RPMI7951 (cell line): Measurements from ENCODE around the gene CDKN2D. TPM values are rescaled to one million over a fixed set of nuclear protein-coding genes. Genes with fewer than 3 reads are reported as not detected.

Source experiments
- DNase-seq: peaks from one replicate; pipeline ENCODE4 v3.0.0-alpha.2; 2012; ENCODE audit warnings: low read depth
- total RNA-seq: library from RNA; depleted of rRNA; stranded (reverse); fragments of >200 nt; shearing (Covaris generic); gene quantifications from 2 replicates; pipeline ENCODE4 v1.2.3, GENCODE V29; 2014; rRNA removed

CDKN2D gene
- 32.9 and 58.4 TPM in 2 replicates for total RNA-seq

DNA sequence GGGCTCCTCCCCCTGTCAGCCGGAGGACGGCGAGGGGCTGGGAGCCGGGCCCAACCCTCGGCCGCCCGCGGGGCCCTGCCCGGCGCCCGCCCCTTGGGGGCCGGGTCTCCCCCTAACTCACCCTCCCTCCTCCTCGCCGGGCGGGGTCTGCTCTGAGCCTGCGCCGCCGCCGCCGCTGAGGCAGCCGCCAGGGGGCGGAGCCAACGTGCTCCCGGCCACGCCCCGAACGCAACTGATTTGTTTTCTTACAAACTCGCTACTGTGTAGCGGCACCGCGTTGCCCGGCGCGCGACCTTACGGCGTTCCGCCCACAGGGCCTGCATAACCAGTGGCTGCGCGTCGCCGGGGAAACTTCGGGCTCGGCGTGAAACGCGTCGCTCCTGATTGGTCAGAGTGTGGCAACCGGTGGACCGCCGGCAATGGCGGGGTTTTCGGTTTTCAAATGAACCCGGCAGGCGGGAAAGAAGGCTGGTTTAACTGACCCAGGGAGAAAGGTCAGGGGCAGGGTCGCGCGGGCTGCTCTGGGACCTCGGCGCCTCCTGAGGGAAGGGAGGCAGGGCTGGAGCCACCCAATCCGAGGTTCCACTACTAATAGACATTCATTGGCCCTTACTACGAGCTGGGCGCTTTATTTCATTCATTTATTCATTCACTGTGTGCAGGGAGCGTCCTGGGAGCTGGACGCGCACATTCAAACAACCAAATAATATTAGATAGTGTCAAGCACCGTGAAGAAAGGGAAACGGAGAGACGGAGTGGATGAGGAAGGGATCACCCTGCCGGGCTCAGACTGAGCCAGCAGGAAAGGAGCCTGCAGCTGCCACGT lies at the start of gene CDKN2D:
CDKN2D (minus strand) TSS at position 154 of the 826 bp plus-strand sequence. CDS start 326 bp downstream, outside the sequence.
- DNase-seq, result peak; percentile 99

DNA sequence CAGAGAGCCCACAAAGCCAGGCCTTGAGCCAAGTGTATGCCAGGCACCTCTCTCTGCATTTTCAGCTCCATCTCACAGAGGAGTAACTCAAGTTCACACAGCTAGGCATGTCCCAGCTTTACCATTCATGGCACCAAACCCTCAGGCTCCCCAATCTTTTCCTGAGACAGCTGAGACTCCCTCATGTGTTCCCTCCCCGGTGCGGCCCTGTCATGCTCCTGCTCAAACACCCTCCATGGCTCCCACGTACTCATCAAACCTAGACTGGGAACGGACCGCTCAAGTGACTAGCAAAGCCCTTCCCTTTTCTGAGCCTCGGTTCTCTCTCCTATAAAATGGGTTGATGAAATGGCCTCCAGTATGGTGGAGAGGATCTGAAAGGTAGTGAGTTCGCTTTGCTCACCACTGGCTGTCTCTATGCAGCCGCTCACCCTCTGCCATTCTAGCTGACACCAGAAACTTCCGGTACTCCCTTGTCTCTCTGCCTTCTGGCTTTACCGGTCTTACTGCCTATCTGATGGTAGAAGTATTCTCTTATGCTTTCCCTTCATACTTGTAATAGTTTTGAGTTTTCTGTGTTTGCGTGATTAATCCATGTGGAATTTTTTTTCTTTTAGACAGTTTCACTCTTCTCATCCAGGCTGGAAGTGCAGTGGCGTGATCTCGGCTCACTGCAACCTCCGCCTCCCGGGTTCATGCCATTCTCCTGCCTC lies 48.8 kb upstream of the CDKN2D start:
- DNase-seq, result peak; percentile 40

- DNase-seq, result no peak
Measured at GRCh38 chr19:10615429-10616023, 46.7 kb upstream of the CDKN2D start.

DNA sequence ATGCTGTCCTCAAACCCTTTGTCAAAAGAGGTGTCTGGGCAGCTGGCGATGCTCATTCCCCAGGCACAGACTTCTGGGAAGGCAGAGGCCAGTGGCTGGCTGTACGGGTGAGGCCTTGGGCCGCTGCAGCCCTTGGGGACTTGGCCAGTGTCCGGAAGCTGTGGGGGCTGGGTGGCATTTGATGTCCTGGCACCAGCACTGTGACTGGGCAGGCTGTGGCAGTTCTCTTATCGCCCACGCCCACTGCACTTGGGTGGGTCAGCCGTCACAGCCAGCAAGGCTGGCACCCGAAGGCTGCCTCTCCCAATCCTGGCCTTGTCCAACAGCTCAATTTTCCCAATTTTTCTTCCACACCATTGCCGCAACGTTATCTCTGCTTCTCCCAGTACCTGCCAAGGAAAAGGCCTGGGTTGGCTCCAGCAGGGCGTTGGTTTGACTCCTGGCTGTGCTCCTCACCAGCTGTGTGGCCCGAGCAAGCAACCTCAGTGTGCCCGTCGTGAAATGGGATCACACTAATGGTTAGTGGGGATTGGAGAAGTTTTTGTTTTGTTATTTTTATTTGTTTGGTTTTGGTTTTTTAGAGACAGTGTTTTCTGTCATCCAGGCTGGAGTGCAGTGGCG lies 43.8 kb upstream of the CDKN2D start:
- no peak for DNase-seq

- DNase-seq, result no peak
Measured at GRCh38 chr19:10611907-10612306, 43.1 kb upstream of the CDKN2D start.

GRCh38 chr19:10604460-10604980 lies 35.7 kb upstream of the CDKN2D start:
- DNase-seq, result no peak

- DNase-seq, result peak; percentile 34
Measured at GRCh38 chr19:10603873-10604459, 35.2 kb upstream of the CDKN2D start.

DNA sequence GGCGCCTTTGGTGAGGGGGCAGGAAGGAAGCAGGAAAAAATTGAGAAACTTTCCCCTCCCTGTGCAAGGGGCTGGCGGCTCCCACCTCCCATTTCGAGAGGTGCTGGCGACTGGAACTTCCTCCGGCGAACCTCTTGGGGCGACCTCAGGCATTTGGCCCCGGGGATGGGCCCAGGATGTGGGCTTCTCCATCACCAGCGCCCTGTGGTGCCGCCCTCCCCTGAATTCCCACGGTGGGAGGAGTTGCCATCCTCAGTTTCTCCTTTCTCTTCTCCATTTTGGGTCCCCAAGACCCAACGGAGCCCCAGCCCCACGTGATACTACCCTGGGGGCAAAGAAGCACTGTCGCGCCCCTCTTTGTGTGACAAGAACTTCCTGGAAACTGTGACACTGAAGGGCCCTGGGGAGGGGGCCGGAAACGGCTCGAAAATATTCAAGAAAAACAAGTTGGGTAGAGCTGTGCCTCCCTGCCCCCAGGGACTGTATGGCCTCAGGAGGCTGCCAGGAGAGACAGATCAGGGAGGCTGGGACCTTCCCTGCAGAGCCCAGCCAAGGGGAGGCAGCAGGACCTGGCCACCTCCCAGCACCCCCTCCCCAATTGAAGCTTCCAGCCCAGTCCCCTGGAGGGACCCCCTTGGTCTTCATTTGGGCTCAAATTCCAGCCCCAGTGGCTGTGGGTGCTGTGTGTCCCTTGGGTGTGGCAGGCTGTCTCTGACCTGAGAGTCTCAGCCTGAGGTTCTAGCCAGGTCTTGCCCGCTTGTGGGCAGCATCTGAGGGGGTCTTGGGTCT lies 34.5 kb upstream of the CDKN2D start:
- no peak for DNase-seq

- peak; percentile 70 for DNase-seq
Measured at GRCh38 chr19:10602330-10603083, 33.7 kb upstream of the CDKN2D start.

- DNase-seq, result no peak
Measured at GRCh38 chr19:10601999-10602329, 33.2 kb upstream of the CDKN2D start.

GRCh38 chr19:10600149-10600548 lies 31.4 kb upstream of the CDKN2D start:
- DNase-seq, result no peak

DNA sequence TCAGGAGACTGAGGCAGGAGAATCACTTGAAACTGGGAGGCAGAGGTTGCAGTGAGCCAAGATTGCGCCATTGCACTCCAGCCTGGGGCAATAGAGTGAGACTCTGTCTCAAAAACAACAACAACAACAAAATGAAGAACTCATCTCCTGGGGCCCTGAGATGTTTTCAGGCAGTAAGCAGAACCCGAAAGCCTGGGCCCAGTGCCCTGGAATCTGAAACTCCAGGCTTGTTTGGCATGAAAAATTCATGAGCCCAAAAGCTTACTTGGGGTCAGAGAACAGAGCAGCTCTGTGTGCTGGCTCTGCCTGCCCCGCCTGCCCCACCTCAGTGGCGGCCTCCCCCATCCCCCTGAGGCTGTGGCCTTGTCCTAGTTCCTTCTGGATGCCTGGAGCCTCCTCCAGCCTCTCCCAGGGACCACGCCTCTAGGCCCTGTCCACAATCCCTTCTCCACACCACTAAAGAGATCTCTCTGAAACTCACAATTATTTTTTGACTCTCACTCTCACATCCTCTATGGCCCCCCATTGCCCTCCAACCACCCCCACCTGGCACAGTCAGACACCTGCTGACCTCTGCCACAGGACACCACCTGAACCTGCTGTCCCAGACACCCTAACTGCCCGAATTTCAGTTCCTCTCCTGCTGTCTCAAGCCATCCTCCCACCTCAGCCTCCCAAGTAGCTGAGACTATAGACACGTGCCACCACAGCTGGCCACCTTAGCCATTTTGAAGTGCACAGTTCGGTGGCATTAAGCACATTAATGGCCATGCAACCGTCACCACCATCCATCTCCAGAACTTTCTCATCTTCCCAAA lies 25.2 kb upstream of the CDKN2D start:
- no peak for DNase-seq

DNA sequence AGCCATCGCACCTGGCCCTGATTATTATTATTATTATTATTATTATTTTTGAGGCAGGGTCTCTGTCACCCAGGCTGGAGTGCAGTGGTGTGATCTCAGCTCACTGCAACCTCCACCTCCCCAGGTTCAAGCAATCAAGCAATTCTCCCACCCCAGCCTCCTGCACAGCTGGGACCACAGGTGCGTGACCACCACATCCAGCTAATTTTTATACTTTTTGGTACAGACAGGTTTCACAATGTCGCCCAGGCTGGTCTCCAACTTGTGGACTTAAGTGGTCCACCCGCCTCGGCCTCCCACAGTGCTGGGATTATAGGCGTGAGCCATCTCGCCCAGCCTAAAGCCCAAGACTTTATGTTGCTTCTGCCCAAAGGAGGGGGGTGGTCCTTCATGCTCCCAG lies 24.4 kb upstream of the CDKN2D start:
- no peak for DNase-seq

DNA sequence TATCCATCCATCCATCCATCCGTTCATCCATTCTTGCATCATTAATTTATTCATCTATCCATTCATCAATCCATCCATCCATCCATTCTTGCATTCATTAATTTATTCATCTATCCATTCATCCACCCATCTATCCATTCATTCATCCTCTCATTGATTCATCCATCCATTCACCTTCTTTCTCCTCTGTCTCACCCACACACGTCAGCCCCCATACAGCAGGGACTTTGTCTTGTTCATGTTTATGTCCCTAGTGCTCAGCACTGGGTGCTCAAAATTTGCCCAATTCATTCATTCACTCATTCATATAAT lies 19.0 kb upstream of the CDKN2D start:
- DNase-seq, result no peak

GRCh38 chr19:10587022-10587838 lies 18.5 kb upstream of the CDKN2D start, which contains the start of gene AP1M2:
AP1M2 (minus strand) TSS chr19:10587312; CDS start chr19:10587231, 81 bp downstream.
- no peak for DNase-seq

GRCh38 chr19:10586396-10586795 lies 17.6 kb upstream of the CDKN2D start:
- no peak for DNase-seq

- no peak for DNase-seq
Measured at GRCh38 chr19:10583036-10583776, 14.4 kb upstream of the CDKN2D start.

- no peak for DNase-seq
Measured at GRCh38 chr19:10582091-10582490, 13.3 kb upstream of the CDKN2D start.
